Activated CD4-positive, alpha-beta T cell treated with anti-CD3 and anti-CD28 coated beads, Interleukin-2, Interleukin-4, amounts not matched to agents 100 ng/mL and 50 ng/mL, durations not matched to agents 16 hours and 8 hours (primary cell): Measurements from ENCODE around the gene ZNF740.

ENCODE experiments used
- DNase-seq: peaks from one replicate; pipeline ENCODE4 v3.0.0-alpha.2; 2020; ENCODE audit warnings: low spot score

ZNF740 gene

GRCh38 chr12:53227341-53227740 lies 46.8 kb downstream of the ZNF740 start:
- no peak for DNase-seq

GRCh38 chr12:53227836-53228235 lies 47.3 kb downstream of the ZNF740 start:
- DNase-seq: no peak

GRCh38 chr12:53229454-53229853 lies 48.9 kb downstream of the ZNF740 start:
- no peak for DNase-seq

- DNase-seq: no peak
These were observed 49.8 kb downstream of the ZNF740 start for GRCh38 chr12:53230108-53230845.

- no peak for DNase-seq
These were observed 51.1 kb downstream of the ZNF740 start for GRCh38 chr12:53231671-53231920.

- peak; percentile 53 for DNase-seq
These were observed 51.6 kb downstream of the ZNF740 start, which contains the start of gene RARG for GRCh38 chr12:53231921-53232645. Gene RARG (minus strand): TSS chr12:53232209. CDS start chr12:53227545, 4,664 bp downstream.

GRCh38 chr12:53232646-53233461 lies 52.3 kb downstream of the ZNF740 start:
- no peak for DNase-seq

- no peak for DNase-seq
These were observed 53.2 kb downstream of the ZNF740 start for GRCh38 chr12:53233671-53234121.

GRCh38 chr12:53234271-53234914 lies 53.9 kb downstream of the ZNF740 start:
- no peak for DNase-seq

- DNase-seq: no peak
These were observed 54.6 kb downstream of the ZNF740 start for GRCh38 chr12:53235164-53235563.

GRCh38 chr12:53235742-53236442 lies 55.4 kb downstream of the ZNF740 start:
- DNase-seq: no peak

- DNase-seq: peak; percentile 44
These were observed 56.1 kb downstream of the ZNF740 start for GRCh38 chr12:53236443-53237111.

- no peak for DNase-seq
These were observed 59.2 kb downstream of the ZNF740 start for GRCh38 chr12:53239643-53240258.

- no peak for DNase-seq
These were observed 61.3 kb downstream of the ZNF740 start for GRCh38 chr12:53241623-53242412.

- no peak for DNase-seq
These were observed 63.8 kb downstream of the ZNF740 start for GRCh38 chr12:53244337-53244736.
